ENCODE data around the gene HMG20B. TPM values are rescaled to one million over a fixed set of nuclear protein-coding genes. Genes with fewer than 3 reads are reported as not detected.
"Not testable (repeated sequence)": the region's sequence is repeated elsewhere in the genome, so short reads cannot be mapped to it uniquely, and the experiment has no call there.

The HMG20B gene
- total RNA-seq, 4 donors from 2014 or later = 31.4 to 61.1 (median 36.6) TPM

- Histone ChIP-seq H3K27me3 (no peaks in the 10 kb centered on the region), H3K9me3 (no peaks in the 10 kb centered on the region), H3K36me3 (no peaks in the 10 kb centered on the region), H3K4me3 (no peak overlapping the region), H3K4me1 (no peaks in the 10 kb centered on the region), H3K27ac (no peak overlapping the region)
- in situ Hi-C loops (cut with MboI; ENCODE audit: low sequenced_read_pairs in 4 of 4) (no loop called here), intact Hi-C loops (cut with DNase I; ENCODE audit: low total_unique reads) (no loop called here)
- DNase-seq = no peak
- TF ChIP-seq CTCF (IDR thresholded peaks at IDR 0.05 in 4 of 5, conservative IDR thresholded peaks at IDR 0.05 in 1 of 5) (no peak), POLR2A (IDR thresholded peaks at IDR 0.05) (no peak)
- no peak for ATAC-seq
These were observed 7.6 kb upstream of the HMG20B start for GRCh38 chr19:3565139-3565538.

- H3K27ac ChIP-seq; DNase-seq; H3K9me3 ChIP-seq; ATAC-seq; intact Hi-C loops (cut with DNase I; ENCODE audit: low total_unique reads); H3K4me3 ChIP-seq; H3K36me3 ChIP-seq; H3K27me3 ChIP-seq; in situ Hi-C loops (cut with MboI; ENCODE audit: low sequenced_read_pairs in 4 of 4): not testable (repeated sequence)
- H3K4me1 ChIP-seq = peaks cover 11 to 13% of the 10 kb centered on the region in 2 donors
These were observed 2.7 kb upstream of the HMG20B start for GRCh38 chr19:3570042-3570441.

- no peaks in the 10 kb centered on the region for H3K27me3 ChIP-seq
- no peak overlapping the region for H3K4me3 ChIP-seq
- intact Hi-C loops (cut with DNase I; ENCODE audit: low total_unique reads) = no loop called here
- DNase-seq = no peak
- peaks cover 11 to 13% of the 10 kb centered on the region in 2 donors for H3K4me1 ChIP-seq
- ATAC-seq = no peak
- no peaks in the 10 kb centered on the region for H3K36me3 ChIP-seq
- in situ Hi-C loops (cut with MboI; ENCODE audit: low sequenced_read_pairs in 4 of 4) = no loop called here
- no peaks in the 10 kb centered on the region for H3K9me3 ChIP-seq
- no peak overlapping the region for H3K27ac ChIP-seq
- TF ChIP-seq POLR2A (IDR thresholded peaks at IDR 0.05) (no peak), CTCF (IDR thresholded peaks at IDR 0.05 in 4 of 5, conservative IDR thresholded peaks at IDR 0.05 in 1 of 5) (no peak)
These were observed 2.1 kb upstream of the HMG20B start for GRCh38 chr19:3570606-3571011.

- TF ChIP-seq CTCF (IDR thresholded peaks at IDR 0.05 in 4 of 5, conservative IDR thresholded peaks at IDR 0.05 in 1 of 5) (no peak), POLR2A (IDR thresholded peaks at IDR 0.05) (no peak)
- Histone ChIP-seq H3K4me1 (peaks cover 16 to 24% of the 10 kb centered on the region in 2 donors), H3K27me3 (no peaks in the 10 kb centered on the region), H3K36me3 (no peaks in the 10 kb centered on the region), H3K9me3 (no peaks in the 10 kb centered on the region), H3K27ac (peak overlapping the region; percentile 32 to 82 (median 58)), H3K4me3 (peak overlapping the region; percentile 63 to 92 (median 84))
- peak; percentile 92 to 96 for ATAC-seq
- intact Hi-C loops (cut with DNase I; ENCODE audit: low total_unique reads) = loop anchor here (1.0 to 2.0 kb wide), 3 partner anchors 15 to 65 kb away; partner anchors contain the start of genes CACTIN, FZR1 and MFSD12
- peak; percentile 99 to 100 for DNase-seq
- in situ Hi-C loops (cut with MboI; ENCODE audit: low sequenced_read_pairs in 4 of 4) = no loop called here
These were observed 451 bp upstream of the HMG20B start for GRCh38 chr19:3572132-3572854.

- peak overlapping the region; percentile 84 to 97 (median 88) for H3K4me3 ChIP-seq
- no peak for TF ChIP-seq POLR2A (IDR thresholded peaks at IDR 0.05)
- TF ChIP-seq CTCF (IDR thresholded peaks at IDR 0.05 in 4 of 5, conservative IDR thresholded peaks at IDR 0.05 in 1 of 5) = no peak
- no peak for DNase-seq
- no peaks in the 10 kb centered on the region for H3K36me3 ChIP-seq
- no peaks in the 10 kb centered on the region for H3K9me3 ChIP-seq
- H3K27ac ChIP-seq = peak overlapping the region; percentile 78 to 90 (median 84)
- ATAC-seq = peak; percentile 18 to 21
- intact Hi-C loops (cut with DNase I; ENCODE audit: low total_unique reads) (loop anchor here (2.0 kb wide), 2 partner anchors 53 to 67 kb away; partner anchors contain the start of genes CACTIN and FZR1), in situ Hi-C loops (cut with MboI; ENCODE audit: low sequenced_read_pairs in 4 of 4) (no loop called here)
- peaks cover 16 to 24% of the 10 kb centered on the region in 2 donors for H3K4me1 ChIP-seq
- no peaks in the 10 kb centered on the region for H3K27me3 ChIP-seq
These were observed 566 bp downstream of the HMG20B start for GRCh38 chr19:3573162-3573857.
